CD14-positive monocyte (primary cell): Measurements from ENCODE around the gene NXPH4. TPM values are rescaled to one million over a fixed set of nuclear protein-coding genes. Genes with fewer than 3 reads are reported as not detected.

ENCODE experiments used
- DNase-seq, 3 donors: peaks; one replicate each; pipeline ENCODE4 v3.0.0-alpha.2; 2011 to 2022
- H2AFZ ChIP-seq: 2 replicates; pipeline ENCODE4 v1.6.0; 2012; ENCODE audit warnings: mild to moderate bottlenecking, low read depth, low read length, inconsistent platforms; ENCODE audit not compliant: insufficient read depth, poor library complexity, severe bottlenecking
- H3K27ac ChIP-seq, 2 donors: 1 replicate in 1 of 2; 2 replicates in 1 of 2; pipeline ENCODE4 v1.5.1; 2012 to 2013; ENCODE audit warnings: low read length in 2 of 2, control low read depth in 1 of 2, inconsistent platforms in 1 of 2, low read depth in 1 of 2, mild to moderate bottlenecking in 1 of 2
- H3K27me3 ChIP-seq, 2 donors: one replicate each; pipeline versions ENCODE4 v1.6.0 to v1.6.1; 2011 to 2013; ENCODE audit warnings: low read length in 2 of 2; ENCODE audit not compliant: control insufficient read depth in 2 of 2, insufficient read depth in 2 of 2
- H3K36me3 ChIP-seq, 2 donors: replicated peaks in 1 of 2; 1 replicate in 1 of 2; 2 replicates in 1 of 2; pipeline versions ENCODE4 v1.5.1 to v1.6.1; 2012 to 2013; ENCODE audit warnings: low read length in 2 of 2, control low read depth in 1 of 2, inconsistent platforms in 1 of 2, mild to moderate bottlenecking in 1 of 2; ENCODE audit not compliant: insufficient read depth in 2 of 2, control insufficient read depth in 1 of 2
- H3K4me1 ChIP-seq, 2 donors: 1 replicate in 1 of 2; 2 replicates in 1 of 2; pipeline versions ENCODE4 v1.5.1 to v1.6.1; 2012 to 2013; ENCODE audit warnings: low read length in 2 of 2, control low read depth in 1 of 2, inconsistent platforms in 1 of 2, mild to moderate bottlenecking in 1 of 2, moderate library complexity in 1 of 2; ENCODE audit not compliant: insufficient read depth in 2 of 2, control insufficient read depth in 1 of 2
- H3K4me2 ChIP-seq: replicated peaks from 2 replicates; pipeline ENCODE3; 2012; ENCODE audit warnings: low read length, moderate library complexity, mild to moderate bottlenecking; ENCODE audit not compliant: poor library complexity, severe bottlenecking; ENCODE audit errors: extremely low read depth
- H3K4me3 ChIP-seq, 3 experiments: fragments of 200-600 bp in 1 of 3; sonication (generic) in 1 of 3; replicated peaks in 1 of 3; 1 replicate in 2 of 3; 2 replicates in 1 of 3; pipeline ENCODE4 v1.5.1; 2011 to 2013; ENCODE audit warnings: low read length in 3 of 3, mild to moderate bottlenecking in 3 of 3, control low read depth in 2 of 3, low read depth in 2 of 3, inconsistent platforms in 1 of 3, moderate library complexity in 1 of 3
- H3K79me2 ChIP-seq: 2 replicates; pipeline ENCODE4 v1.6.0; 2012; ENCODE audit warnings: mild to moderate bottlenecking, control low read depth, inconsistent platforms, low read length, moderate library complexity; ENCODE audit not compliant: insufficient read depth
- H3K9ac ChIP-seq: 2 replicates; pipeline ENCODE4 v1.6.0; 2017; ENCODE audit warnings: low read length, mild to moderate bottlenecking; ENCODE audit not compliant: insufficient read depth, poor library complexity, severe bottlenecking
- H3K9me3 ChIP-seq, 2 donors: replicated peaks in 1 of 2; 1 replicate in 1 of 2; 2 replicates in 1 of 2; pipeline versions ENCODE4 v1.5.1 to v1.6.1; 2012 to 2013; ENCODE audit warnings: low read length in 2 of 2, control low read depth in 1 of 2; ENCODE audit not compliant: control insufficient read depth in 1 of 2, insufficient read depth in 1 of 2
- H4K20me1 ChIP-seq: 2 replicates; pipeline ENCODE4 v1.6.0; 2012; ENCODE audit warnings: mild to moderate bottlenecking, low read length, control low read depth, moderate library complexity; ENCODE audit not compliant: insufficient read depth
- H3K27ac Mint-ChIP-seq, 7 donors: one replicate each; pipeline ENCODE4 v1.8.0; 2020; ENCODE audit warnings: mild to moderate bottlenecking in 7 of 7, mixed read lengths in 7 of 7, moderate library complexity in 6 of 7, inconsistent platforms in 2 of 7
- H3K27me3 Mint-ChIP-seq, 3 donors: one replicate each; pipeline ENCODE4 v1.8.0; 2021 to 2022; ENCODE audit warnings: low read depth in 3 of 3, mild to moderate bottlenecking in 3 of 3, mixed read lengths in 3 of 3, moderate library complexity in 3 of 3, inconsistent platforms in 1 of 3
- H3K36me3 Mint-ChIP-seq, 2 donors: one replicate each; pipeline ENCODE4 v1.8.0; 2020; ENCODE audit warnings: mixed read lengths in 2 of 2, inconsistent platforms in 1 of 2, mild to moderate bottlenecking in 1 of 2
- H3K4me1 Mint-ChIP-seq: one replicate; pipeline ENCODE4 v1.8.0; 2020; ENCODE audit warnings: mild to moderate bottlenecking, mixed read lengths
- H3K4me3 Mint-ChIP-seq, 2 donors: one replicate each; pipeline ENCODE4 v1.8.0; 2020; ENCODE audit warnings: mild to moderate bottlenecking in 2 of 2, mixed read lengths in 2 of 2, moderate library complexity in 1 of 2
- H3K9me3 Mint-ChIP-seq, 7 donors: one replicate each; pipeline ENCODE4 v1.8.0; 2020 to 2022; ENCODE audit warnings: mixed read lengths in 7 of 7, mild to moderate bottlenecking in 6 of 7, moderate library complexity in 6 of 7, inconsistent platforms in 2 of 7
- CTCF ChIP-seq: fragments of 200-600 bp; IDR thresholded peaks from one replicate; pipeline ENCODE4 v1.8.0; 2022; ENCODE audit warnings: antibody characterized with exemption, mild to moderate bottlenecking
- WGBS: methylation state at CpG from one replicate; pipeline ENCODE4 v1.1.5; 2013; ENCODE audit warnings: missing lambda C conversion rate; ENCODE audit not compliant: insufficient coverage; 5-methylcytosine and 5-hydroxymethylcytosine counted together
- intact Hi-C, 2 donors: fragments of 100-400 bp; cut with micrococcal nuclease; formaldehyde crosslinking; loops; one replicate each; pipeline versions ENCODE4 v1.15.0 to v1.15.1; 2023
- polyA plus RNA-seq, 3 donors: library from polyadenylated mRNA; depleted of rRNA in 1 of 3; unstranded in 2 of 3; stranded (reverse) in 1 of 3; fragments of 300-500 nt in 2 of 3; fragments of >200 nt in 1 of 3; fragmentation: Illumina TruSeq in 2 of 3; gene quantifications; 1 replicate in 2 of 3; 2 replicates in 1 of 3; pipeline ENCODE4 v1.2.3, GENCODE V29; 2012 to 2021

NXPH4 gene
- polyA plus RNA-seq, 3 donors, result not detected

DNA sequence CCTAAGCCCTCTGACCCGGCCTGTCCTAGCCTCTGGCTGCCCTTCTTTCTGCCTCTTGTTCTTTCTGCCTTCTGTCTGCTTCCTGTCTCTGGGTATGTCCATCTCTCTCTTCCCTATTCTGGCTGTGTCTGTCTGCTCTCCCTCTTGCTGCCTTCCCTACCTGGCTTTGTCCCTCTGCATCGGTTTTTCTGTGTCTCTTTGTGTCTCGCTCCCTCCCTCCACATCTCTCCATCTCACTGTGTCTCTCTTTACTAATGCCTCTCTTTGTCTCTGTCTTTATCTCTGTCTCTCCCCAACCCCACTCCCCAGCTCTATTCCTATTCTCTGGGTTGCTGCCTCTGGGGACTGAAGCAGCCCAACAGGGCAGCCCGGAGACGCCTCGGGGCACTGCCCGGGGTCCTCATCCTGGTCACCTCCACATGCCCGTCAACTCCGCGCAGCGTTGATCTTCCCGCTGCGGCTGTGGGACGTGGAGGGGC, 23.0 kb downstream of the NXPH4 start:
- Histone ChIP-seq H3K4me2 (peak overlapping the region; percentile 79), H3K79me2 (no peaks in the 10 kb centered on the region), H3K9me3 (peaks cover 0 to 47% of the 10 kb centered on the region in 2 donors), H3K4me3 (peak overlapping the region in 1 of 3 experiments; percentile 75), H2AFZ (peak overlapping the region; percentile 55), H3K27ac (no peak overlapping the region), H3K27me3 (peaks cover 67 to 83% of the 10 kb centered on the region in 2 donors), H3K4me1 (peaks cover 69 to 72% of the 10 kb centered on the region in 2 donors), H3K9ac (no peak overlapping the region), H4K20me1 (peaks cover 85% of the 10 kb centered on the region), H3K36me3 (peaks cover 0 to 5% of the 10 kb centered on the region in 2 donors)
- peaks cover 86 to 94% (median 89%) of the 10 kb centered on the region in 3 donors for H3K27me3 Mint-ChIP-seq
- H3K36me3 Mint-ChIP-seq, result peaks cover 27 to 31% of the 10 kb centered on the region in 2 donors
- no peak for TF ChIP-seq CTCF
- peak overlapping the region; percentile 84 to 99 for H3K4me3 Mint-ChIP-seq
- intact Hi-C loops, result loop anchor here in 1 of 2 donors (1.0 to 2.0 kb wide), 2 partner anchors 15 to 26 kb away; no protein-coding TSS in a partner anchor
- DNase-seq, result peak in 2 of 3 donors; percentile 31 to 32
- H3K9me3 Mint-ChIP-seq, result peaks cover 0 to 52% (median 15%) of the 10 kb centered on the region in 7 donors
- H3K4me1 Mint-ChIP-seq, result peaks cover 76% of the 10 kb centered on the region
- peak overlapping the region in 2 of 7 donors; percentile 14 to 36 for H3K27ac Mint-ChIP-seq
- 5% methylated on average over 14 of the region's 14 CpGs for WGBS

DNA sequence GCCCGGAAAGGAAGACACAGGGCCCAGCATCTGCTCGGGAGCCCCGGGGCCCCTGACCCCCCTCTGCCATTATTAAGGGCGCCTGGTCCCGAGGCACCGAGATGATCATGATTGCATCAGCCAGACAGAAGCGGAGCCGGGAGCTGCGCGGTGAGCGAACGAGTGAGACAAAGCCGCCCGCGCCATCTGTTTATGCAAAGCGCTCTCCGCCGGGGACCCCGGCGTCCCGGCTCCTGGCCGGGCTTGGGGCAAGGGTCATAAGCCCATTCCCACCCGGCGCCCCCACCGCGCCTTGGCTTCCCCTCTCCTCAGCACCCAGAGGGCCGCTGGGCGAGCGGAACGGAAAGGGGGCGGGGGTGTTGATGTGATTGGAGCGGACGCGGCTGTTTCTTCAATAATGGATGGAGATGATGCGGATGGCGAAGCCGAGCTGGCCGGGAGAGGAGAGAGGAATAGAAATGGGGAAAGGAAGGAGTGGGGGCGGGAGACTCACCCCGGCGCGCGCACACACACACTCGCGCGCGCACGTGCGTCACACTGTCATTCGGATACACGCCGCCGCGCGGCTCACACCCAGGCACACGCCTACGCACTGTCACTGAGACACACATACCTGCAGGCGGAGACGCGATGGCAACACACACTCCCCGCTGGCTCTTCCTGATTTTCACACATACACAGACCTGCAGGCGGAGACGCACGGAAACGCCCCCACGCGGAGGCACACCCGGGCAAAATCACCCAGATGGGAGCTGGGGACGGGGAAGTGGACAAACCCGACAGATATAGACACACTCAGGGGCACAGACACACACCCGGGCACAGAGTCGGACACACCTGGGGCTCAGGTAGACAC, 23.7 kb downstream of the NXPH4 start:
- intact Hi-C loops, result no loop called here
- under 1% methylated on average over 55 of the region's 72 CpGs for WGBS
- Histone ChIP-seq H3K27ac (no peak overlapping the region), H3K4me3 (peak overlapping the region; percentile 29 to 75 (median 37)), H3K9me3 (peaks cover 0 to 47% of the 10 kb centered on the region in 2 donors), H3K4me2 (peak overlapping the region; percentile 79), H3K9ac (no peak overlapping the region), H3K36me3 (peaks cover 0 to 4% of the 10 kb centered on the region in 2 donors), H3K4me1 (peaks cover 73 to 75% of the 10 kb centered on the region in 2 donors), H4K20me1 (peaks cover 79% of the 10 kb centered on the region), H3K79me2 (no peaks in the 10 kb centered on the region), H2AFZ (peak overlapping the region; percentile 55), H3K27me3 (peaks cover 67 to 79% of the 10 kb centered on the region in 2 donors)
- H3K4me3 Mint-ChIP-seq, result peak overlapping the region; percentile 84 to 99
- peak; percentile 60 to 79 (median 63) for DNase-seq
- peaks cover 82% of the 10 kb centered on the region for H3K4me1 Mint-ChIP-seq
- TF ChIP-seq CTCF, result no peak
- peaks cover 0 to 52% (median 13%) of the 10 kb centered on the region in 7 donors for H3K9me3 Mint-ChIP-seq
- H3K27me3 Mint-ChIP-seq, result peaks cover 85 to 89% (median 88%) of the 10 kb centered on the region in 3 donors
- peak overlapping the region in 4 of 7 donors; percentile 35 to 46 (median 37) for H3K27ac Mint-ChIP-seq
- peaks cover 27 to 29% of the 10 kb centered on the region in 2 donors for H3K36me3 Mint-ChIP-seq
